Measurements from ENCODE around the gene KAT6B.
A peak's percentile ranks its signal among the peaks of the same experiment; 100 is the strongest.

KAT6B gene

DNA sequence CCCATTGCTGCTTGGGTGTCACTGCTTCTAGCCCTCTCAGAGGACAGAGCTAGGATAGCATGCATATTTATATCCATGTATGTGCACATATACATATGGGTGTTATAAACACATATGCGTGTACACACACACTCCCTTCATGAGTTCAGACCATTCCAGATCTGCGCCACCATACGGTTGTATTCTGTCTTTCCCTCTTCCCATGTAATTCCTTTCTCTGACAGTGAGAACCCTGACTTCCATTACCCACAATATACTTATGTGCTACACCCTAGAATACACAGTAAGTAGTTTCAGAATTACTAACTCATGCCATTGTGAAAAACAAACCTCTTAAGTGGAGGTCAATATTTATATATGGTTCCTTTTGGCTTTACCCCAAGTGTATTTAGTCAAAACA lies 168.5 kb downstream of the KAT6B start:
- no peak for DNase-seq

DNA sequence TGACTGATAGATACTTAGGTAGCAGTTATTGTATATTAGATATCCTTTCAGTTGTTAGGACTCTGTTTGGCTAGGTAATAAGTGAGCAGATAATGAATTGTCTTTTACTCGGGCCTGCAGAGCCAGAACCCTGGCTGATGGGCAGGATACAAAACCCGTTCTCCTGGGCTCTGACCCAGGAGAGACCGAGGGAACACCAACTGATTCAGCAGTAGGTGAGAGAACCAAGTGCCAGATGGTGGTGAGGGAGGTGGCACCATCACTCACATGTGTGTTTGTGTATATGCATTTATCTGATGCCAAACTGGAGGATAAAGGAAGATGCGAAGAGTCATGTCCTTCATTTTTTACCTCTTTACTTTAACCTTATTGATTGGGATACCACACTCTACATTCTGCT lies 169.4 kb downstream of the KAT6B start:
- no peak for DNase-seq

- DNase-seq = no peak
Observed at GRCh38 chr10:74997163-74997562, 170.8 kb downstream of the KAT6B start.

DNA sequence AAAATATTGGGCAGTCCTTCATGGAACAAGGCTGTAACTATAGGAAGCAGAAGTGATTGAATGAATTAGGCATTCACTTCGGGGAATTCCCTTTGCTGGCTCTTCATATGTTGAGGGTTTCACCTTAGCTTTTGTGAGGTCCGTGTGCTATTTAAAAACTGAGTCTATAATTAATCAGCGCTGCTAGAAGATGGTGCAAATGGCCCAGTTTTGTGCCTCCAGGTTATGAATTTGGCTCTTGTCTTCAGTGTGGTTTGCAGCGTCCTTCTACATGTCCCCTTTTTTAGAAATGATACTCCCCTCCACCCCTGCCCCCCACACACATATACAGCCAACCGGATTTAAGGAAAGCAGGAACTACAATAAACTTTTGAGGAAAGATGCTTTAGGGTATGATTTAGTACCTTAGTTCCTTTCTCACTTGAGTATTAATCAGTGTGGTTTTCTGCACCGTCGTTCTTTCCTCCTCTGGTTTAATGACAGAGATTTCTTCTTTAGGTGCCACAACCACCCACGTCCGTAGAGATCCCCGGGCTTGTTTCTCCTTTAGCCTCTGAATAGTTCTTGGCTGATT lies 174.4 kb downstream of the KAT6B start:
- no peak for DNase-seq

DNA sequence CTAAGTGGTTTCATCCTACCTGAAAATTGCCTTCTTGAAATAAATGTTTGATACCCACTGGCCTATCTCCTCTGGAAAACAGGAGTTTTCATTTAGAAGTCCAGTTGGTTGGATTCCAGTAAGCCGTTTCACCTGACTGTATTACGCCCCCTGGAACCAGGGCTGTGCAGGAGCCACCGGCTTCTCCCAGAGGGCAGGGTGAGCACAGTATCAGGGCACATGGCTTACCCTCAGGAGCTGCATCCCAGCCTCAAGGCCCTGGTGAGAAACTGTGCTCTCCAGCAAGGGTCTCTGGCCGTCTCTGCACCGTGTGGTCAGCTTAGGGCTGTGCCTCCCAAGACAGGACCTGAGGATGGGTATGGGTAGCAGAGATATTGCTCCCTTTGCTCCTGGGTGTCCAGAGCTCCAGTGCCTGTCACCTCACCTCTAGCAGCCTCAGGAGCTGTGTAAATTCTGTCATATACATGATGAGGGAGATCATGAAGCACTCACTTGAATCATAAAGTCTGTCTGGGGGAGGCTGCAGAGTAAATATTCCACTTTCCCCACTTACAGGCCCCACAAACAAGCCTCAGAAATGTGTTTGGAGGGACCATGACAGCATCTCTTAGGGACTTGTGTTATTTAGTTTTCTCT lies 175.4 kb downstream of the KAT6B start:
- peak; percentile 22 for DNase-seq

GRCh38 chr10:75002351-75002725 lies 175.9 kb downstream of the KAT6B start:
- no peak for DNase-seq

DNA sequence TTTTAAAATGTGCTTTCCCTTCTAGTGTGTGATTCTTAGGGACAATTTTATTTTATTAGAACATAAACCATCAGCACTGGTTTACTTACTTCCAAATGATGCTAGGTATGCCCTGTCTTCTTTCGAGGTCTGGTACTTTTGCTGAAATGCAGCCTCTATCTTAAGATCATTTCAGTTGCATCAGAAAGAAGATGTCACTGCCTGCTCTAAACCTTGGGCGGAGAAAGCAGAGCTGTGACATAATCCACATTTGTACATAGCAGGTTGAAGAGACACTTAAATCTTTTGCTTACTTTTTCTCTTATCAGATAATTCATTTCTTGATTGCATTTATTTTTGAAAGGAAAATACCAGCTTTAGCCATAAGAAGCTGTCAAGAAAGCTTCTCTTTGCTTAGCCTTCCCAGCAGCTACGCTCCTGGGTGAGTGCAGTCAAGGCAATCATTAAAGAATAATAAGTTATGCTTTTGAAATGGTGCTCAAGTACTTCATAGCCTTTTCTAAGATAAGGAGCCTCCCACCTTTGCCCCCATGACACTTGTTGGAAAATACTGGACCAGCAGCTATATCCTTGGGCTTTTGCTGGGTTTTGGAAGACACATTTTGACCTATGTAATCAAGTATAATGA lies 176.7 kb downstream of the KAT6B start:
- DNase-seq = no peak

DNA sequence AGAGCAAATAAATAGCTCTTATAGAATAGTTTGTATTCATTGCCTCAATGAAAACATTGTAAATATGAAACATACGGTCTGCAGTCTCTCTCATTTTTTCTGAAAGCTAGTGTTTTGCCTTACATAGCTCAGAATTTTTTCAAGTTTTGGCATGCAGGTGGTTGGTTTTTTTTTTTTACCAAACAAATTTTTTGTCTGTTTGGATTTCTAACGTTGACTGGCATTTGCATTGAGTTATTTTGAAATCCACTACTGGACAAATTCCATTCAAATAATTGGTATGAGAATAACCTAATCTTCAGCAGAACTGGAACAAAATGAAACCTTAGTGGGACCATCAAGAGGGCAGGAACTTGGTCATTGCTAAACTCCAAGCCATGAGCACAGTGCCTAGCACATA lies 177.5 kb downstream of the KAT6B start:
- no peak for DNase-seq

GRCh38 chr10:75007646-75008045 lies 181.2 kb downstream of the KAT6B start:
- DNase-seq = no peak

GRCh38 chr10:75008952-75009351 lies 182.6 kb downstream of the KAT6B start:
- DNase-seq = no peak

DNA sequence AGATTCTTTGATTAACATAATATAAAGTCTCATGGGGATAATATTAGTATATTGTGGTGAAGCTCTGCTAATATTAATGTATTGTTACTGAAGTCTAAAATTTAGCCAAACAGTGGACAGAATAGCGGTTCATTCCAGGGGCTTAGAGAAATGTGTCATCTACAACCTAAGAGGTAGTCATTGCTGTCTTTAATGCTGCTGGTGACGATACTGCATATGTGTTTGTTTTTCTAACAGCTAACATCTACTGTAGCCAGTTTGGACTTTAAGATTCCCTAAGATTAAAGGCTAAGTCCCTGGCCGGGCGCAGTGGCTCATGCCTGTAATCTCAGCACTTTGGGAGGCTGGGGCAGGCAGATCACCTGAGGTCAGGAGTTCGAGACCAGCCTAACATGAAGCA lies 183.0 kb downstream of the KAT6B start:
- no peak for DNase-seq

DNA sequence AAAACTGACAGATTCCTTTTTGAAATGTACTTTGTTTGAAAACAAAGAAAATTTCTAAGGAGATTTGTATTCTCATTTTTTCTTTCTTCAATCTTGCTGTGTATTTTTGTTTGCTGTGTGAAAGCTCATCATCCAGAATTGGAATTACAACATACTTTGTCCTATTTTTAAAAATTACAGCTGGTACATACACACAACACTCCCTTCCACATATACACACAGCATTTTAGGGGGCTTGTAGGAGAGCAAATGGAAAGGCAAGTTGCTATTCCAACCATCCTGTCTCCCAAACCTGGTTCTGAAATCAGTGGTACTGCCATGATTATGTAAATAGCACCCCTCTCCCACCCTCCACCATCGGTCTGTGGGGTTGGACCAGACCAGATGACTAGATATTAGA lies 184.0 kb downstream of the KAT6B start:
- DNase-seq = no peak

GRCh38 chr10:75011221-75011620 lies 184.8 kb downstream of the KAT6B start:
- DNase-seq = no peak

GRCh38 chr10:75012471-75012870 lies 186.1 kb downstream of the KAT6B start:
- no peak for DNase-seq

- DNase-seq = no peak
Observed at GRCh38 chr10:75013007-75013406, 186.6 kb downstream of the KAT6B start.

GRCh38 chr10:75013522-75013921 lies 187.1 kb downstream of the KAT6B start:
- DNase-seq = no peak

DNA sequence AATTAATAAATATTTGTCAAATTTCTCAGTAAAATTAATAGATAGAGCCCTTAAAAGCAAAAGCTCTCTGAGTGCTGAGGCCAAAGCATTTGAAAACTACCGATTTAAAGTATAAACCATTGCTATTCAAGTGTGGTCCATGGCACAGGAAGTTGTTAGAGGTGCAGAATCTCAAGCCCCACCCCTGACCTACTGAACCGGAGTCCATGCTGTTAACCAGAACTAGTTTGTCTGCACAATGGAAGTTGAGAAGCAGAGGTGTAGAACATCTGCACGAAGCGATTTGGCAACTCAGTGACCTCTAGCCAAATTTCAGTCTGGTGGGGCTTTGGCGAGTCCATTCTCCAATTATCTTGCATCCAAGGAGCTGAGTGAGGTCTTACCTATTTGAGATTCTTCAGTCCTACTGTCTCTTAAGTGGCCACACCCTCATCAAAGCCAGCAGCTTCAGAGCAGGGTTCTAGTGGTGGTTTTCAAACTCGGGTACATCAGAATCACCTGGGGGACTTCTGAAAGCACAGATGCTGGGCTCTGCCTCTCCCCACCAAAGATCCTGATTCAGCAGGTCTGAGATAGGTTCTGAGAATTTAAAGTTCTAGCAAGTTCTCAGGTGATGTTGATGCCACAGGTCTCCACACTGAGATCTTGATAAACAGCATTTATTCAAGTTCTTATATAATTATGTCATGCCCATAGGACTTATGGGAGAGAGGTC lies 188.3 kb downstream of the KAT6B start:
- no peak for DNase-seq

- no peak for DNase-seq
Observed at GRCh38 chr10:75015442-75015841, 189.0 kb downstream of the KAT6B start.

- DNase-seq = no peak
Observed at GRCh38 chr10:75016325-75016724, 189.9 kb downstream of the KAT6B start.

DNA sequence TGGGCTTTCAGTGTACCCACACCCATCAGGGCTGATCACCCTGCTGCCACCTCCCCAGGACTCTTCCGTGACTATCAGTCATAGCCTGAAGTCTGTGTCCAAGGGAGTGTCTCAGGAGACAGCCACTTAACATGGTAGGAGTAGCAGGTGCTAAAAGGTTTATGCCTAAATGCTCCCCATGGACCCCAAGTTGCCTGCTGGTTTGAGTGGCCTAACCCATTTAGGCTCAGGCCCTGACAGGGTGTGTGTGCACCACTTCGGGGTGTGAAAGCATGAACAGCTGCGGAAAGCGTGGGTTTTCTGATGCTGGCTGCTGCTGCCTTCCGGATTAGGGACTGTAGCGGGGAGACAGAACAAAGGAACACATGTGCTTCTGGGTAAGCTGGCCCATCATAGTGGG lies 191.9 kb downstream of the KAT6B start:
- DNase-seq = no peak

- DNase-seq = no peak
Observed at GRCh38 chr10:75018686-75019307, 192.4 kb downstream of the KAT6B start.

DNA sequence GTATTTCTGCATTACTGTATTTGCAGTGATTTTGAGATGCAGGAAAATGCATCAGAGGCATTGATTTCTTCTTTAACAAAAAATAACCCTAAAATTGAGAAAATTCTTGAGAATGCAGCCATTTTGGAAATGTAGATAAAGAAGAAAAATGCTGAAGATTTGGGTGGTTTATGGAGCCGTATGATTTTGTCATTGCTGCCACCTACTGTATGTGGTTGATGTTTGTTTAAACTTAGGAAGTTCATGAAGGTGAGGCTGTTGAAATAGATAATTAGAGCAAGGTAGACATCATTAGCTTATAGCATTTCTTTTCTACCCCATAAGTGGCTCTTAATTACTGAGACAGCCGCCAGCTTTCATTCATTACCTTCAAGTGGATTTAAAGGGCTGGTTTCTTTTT lies 193.0 kb downstream of the KAT6B start:
- peak; percentile 14 for DNase-seq

DNA sequence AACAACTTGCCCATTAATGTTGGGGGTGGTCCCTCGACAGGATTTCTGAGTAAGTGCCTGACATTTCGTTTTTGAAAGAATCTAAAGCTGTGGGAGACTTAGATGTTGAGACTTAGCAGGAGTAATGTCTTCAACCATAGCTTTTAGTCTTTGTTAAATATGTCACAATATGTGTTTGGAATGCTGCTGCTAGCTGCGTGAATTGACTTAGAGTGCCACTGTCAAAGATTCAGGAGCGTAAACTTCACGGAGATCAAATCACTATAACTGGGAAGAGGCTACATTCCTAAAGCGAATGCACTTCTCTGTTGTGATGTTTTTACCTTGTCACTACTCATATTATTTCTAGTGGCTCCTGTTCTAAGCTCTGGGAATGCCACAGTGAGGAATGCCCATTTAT lies 193.8 kb downstream of the KAT6B start:
- no peak for DNase-seq

Measured in DMS79 (cell line).